ENCODE results near the gene MIGA2.

GRCh38 chr9:129012893-129013448 lies 23.5 kb upstream of the MIGA2 start:
- TF ChIP-seq, protein P1, sequence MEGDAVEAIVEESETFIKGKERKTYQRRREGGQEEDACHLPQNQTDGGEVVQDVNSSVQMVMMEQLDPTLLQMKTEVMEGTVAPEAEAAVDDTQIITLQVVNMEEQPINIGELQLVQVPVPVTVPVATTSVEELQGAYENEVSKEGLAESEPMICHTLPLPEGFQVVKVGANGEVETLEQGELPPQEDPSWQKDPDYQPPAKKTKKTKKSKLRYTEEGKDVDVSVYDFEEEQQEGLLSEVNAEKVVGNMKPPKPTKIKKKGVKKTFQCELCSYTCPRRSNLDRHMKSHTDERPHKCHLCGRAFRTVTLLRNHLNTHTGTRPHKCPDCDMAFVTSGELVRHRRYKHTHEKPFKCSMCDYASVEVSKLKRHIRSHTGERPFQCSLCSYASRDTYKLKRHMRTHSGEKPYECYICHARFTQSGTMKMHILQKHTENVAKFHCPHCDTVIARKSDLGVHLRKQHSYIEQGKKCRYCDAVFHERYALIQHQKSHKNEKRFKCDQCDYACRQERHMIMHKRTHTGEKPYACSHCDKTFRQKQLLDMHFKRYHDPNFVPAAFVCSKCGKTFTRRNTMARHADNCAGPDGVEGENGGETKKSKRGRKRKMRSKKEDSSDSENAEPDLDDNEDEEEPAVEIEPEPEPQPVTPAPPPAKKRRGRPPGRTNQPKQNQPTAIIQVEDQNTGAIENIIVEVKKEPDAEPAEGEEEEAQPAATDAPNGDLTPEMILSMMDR (conservative IDR thresholded peaks at IDR 0.05; ENCODE audit: low read depth in 2 of 2): no peak
- TF ChIP-seq ETS1 (IDR thresholded peaks at IDR 0.05) (no peak), POLR2AphosphoS5 (IDR thresholded peaks at IDR 0.05; ENCODE audit: low read depth) (no peak), EZH2 (IDR thresholded peaks at IDR 0.05; ENCODE audit: low read depth, unreplicated experiment) (no peak), ZNF114 (CRISPR knock-in tag; IDR thresholded peaks at IDR 0.05) (no peak), EZH2phosphoT487 (IDR thresholded peaks at IDR 0.05; ENCODE audit: unreplicated experiment) (no peak), NANOG (IDR thresholded peaks at IDR 0.05; ENCODE audit: borderline replicate concordance) (no peak), CREB1 (CRISPR knock-in tag; IDR thresholded peaks at IDR 0.05; ENCODE audit: low read depth) (no peak), JUNB (IDR thresholded peaks at IDR 0.05; ENCODE audit: unreplicated experiment) (no peak), ZNF331 (CRISPR knock-in tag; IDR thresholded peaks at IDR 0.05; ENCODE audit: low read depth) (no peak), STAT1 (IDR thresholded peaks at IDR 0.05; ENCODE audit: unreplicated experiment) (no peak)
- TF ChIP-seq, protein P2, sequence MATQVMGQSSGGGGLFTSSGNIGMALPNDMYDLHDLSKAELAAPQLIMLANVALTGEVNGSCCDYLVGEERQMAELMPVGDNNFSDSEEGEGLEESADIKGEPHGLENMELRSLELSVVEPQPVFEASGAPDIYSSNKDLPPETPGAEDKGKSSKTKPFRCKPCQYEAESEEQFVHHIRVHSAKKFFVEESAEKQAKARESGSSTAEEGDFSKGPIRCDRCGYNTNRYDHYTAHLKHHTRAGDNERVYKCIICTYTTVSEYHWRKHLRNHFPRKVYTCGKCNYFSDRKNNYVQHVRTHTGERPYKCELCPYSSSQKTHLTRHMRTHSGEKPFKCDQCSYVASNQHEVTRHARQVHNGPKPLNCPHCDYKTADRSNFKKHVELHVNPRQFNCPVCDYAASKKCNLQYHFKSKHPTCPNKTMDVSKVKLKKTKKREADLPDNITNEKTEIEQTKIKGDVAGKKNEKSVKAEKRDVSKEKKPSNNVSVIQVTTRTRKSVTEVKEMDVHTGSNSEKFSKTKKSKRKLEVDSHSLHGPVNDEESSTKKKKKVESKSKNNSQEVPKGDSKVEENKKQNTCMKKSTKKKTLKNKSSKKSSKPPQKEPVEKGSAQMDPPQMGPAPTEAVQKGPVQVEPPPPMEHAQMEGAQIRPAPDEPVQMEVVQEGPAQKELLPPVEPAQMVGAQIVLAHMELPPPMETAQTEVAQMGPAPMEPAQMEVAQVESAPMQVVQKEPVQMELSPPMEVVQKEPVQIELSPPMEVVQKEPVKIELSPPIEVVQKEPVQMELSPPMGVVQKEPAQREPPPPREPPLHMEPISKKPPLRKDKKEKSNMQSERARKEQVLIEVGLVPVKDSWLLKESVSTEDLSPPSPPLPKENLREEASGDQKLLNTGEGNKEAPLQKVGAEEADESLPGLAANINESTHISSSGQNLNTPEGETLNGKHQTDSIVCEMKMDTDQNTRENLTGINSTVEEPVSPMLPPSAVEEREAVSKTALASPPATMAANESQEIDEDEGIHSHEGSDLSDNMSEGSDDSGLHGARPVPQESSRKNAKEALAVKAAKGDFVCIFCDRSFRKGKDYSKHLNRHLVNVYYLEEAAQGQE (IDR thresholded peaks at IDR 0.05; ENCODE audit: unreplicated experiment): no peak
